GM18520 (cell line): ENCODE data around the gene CPA1.

Experiments
- ATAC-seq: cut with Tn5 transposase; IDR thresholded peaks from one replicate; pipeline ENCODE4 v1.9.1; 2021; ENCODE audit not compliant: unreplicated experiment

CPA1 gene

GRCh38 chr7:130393841-130394411, 13.6 kb downstream of the CPA1 start:
- no peak for ATAC-seq

GRCh38 chr7:130394421-130395195, 14.3 kb downstream of the CPA1 start:
- no peak for ATAC-seq

DNA sequence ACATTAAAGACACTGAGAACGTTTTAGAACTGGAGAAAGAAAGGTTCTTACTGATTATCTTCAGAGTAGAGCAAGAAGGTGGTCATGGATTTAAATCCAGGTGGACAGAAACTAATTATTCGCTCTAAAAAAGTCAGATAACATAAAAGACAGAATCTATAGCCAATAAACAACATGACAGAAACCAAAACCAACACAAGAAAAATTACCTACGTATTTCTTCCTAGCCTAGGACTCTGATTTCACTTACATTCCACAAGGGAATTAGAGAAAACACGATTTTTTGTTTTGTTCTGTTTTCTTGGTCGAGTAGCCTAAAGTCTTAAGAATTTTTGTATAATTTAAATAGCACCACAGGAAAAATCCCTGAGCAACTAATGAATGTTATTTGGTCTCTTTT, 15.1 kb downstream of the CPA1 start:
- no peak for ATAC-seq

DNA sequence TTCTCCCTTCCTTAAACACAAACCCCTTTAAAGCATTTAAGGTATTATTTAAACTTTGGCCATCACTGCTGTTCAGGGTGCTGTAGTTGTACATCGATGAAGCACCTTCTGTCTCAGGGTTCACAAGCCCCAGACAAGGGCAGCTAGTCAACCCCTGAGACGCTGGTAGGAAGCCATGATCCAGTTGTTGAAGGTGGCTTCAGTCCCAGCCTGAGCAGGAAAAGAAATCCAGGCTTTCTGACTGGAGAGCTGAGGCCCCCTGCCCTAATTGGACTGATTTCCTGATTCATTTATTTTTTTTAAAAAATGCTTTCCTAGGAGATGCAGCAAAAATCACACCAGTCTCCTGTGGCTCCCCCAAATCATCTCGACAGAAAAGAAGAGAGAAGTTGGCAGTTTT, 15.8 kb downstream of the CPA1 start:
- ATAC-seq = no peak

- ATAC-seq = no peak
Observed at GRCh38 chr7:130397051-130397757, 16.9 kb downstream of the CPA1 start.

DNA sequence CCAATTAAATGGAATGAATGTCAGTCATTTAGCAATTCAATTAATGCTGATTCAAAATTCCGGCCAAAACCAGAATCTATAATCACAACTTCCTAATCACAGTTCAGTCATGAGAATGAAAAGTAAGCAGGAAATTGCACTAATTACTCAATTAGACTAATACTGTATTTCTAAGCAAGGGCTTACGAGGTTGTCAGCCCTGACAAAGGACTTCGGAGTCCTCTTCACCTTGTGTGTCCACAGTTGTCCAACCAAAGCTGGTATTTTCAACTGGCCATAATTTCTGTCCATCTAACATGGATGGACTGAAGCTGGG, 17.4 kb downstream of the CPA1 start:
- ATAC-seq = no peak

DNA sequence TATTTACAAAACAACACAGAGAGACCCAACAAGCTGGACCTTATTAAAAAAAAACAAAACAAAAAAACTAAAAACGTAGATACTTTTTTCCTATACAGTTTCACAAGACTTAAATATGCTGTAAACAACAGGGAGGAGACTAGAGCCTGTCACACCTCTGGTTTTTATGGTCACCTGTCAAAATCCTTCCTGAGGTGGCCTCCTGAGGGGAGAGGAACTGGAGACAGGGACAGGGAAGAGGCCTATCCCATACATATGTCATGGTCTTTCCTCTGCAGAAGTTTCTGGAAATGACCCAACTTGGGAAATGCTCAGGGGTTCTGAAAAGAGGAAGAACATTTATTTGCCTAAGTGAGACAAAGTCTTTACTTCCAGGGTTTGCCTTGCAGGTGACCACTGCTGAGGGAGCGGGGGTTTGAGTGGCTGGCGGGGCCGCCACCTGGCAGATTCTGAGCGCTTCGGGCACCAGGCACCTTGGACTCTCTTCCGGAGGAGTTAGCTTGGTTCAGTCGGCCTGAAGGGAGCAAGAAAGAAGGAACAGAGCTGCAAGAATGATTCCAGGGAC, 18.3 kb downstream of the CPA1 start:
- ATAC-seq = no peak

DNA sequence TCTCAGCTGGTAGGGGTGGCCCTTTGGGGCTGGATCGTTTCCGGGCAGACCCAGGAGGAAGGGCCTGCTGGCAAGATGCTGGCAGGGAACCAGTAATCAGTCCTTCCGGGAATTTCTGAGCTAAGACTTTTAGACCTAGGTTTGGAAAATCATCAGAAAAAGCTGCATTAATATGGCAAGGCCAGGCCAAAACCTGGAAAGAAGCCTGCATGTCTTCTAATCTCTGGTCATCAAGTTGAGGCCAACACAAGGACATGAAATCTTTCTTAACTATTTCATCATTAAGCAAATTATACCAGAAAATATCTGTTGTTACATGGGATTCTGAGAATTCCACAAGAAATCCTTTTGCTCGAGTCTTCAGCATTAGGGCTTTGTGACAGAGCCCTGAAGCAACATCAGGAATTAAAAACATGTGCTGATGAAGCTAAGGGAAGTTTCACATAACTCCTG, 19.9 kb downstream of the CPA1 start:
- ATAC-seq = no peak

GRCh38 chr7:130401101-130401500, 20.8 kb downstream of the CPA1 start:
- ATAC-seq = no peak

- no peak for ATAC-seq
Observed at GRCh38 chr7:130401578-130401977, 21.3 kb downstream of the CPA1 start.

- ATAC-seq = no peak
Observed at GRCh38 chr7:130405003-130405402, 24.7 kb downstream of the CPA1 start.

DNA sequence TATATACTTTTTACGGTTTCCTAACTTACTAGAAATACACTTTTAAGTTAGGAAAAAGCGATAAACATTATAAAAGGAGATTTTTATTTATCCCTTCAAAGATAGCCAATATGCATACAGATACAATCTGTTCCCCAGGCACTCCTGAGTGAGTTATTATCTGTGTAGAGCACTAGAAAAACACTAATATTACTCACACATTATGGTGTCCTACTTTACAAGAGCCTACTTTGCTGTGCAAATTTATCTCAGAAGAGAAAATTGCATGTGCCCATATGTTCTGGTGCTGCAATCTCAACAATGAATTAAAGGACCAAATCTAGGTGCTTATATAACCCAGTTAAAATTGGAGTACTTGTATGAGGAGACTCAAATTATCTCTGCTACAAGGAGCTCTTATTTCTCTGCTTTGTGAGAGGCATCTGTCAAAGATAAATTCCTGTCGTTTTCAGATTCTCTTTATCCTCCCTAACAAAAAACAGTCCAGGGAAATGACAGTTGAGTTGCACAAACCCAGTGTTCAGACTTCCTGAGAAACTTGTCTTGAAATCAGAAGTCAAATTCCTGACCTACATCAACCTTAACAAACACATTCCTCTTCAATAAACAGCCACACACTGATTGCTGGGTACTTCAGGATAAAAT, 28.9 kb downstream of the CPA1 start:
- ATAC-seq = no peak

- ATAC-seq = no peak
Observed at GRCh38 chr7:130409712-130410072, 29.4 kb downstream of the CPA1 start.

DNA sequence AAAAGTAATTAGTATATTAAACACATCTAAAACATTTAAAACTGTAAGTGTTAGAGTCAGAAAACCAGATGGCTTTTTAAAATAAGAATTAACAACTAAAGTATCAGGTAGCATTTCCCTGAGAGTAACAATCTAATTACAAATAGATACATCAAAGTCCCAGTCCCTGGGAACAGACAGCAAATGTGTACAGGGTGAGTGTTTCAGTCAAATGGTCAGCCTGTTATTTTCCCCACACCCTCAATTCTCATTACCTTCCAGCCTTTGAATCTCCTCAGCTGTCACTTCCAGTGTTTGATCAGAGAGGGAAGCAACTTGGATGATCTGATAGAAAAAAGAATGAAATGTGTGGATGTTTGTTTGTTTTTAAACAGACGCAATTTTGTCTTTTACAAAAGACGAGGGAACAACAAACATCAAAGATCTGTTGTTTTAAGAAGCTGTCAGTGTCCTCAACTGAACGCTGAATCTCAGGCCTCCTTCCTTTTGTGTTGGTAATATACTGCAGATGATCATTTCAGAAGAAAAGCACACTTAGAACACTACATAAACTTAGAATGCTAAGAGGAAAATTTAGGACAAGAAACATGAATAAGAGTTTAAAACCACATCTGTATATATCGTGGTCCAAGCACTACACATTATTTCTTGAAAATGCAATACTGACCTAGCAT, 30.7 kb downstream of the CPA1 start:
- ATAC-seq = no peak

- ATAC-seq = no peak
Observed at GRCh38 chr7:130413201-130413600, 32.9 kb downstream of the CPA1 start.

- ATAC-seq = no peak
Observed at GRCh38 chr7:130415006-130415405, 34.7 kb downstream of the CPA1 start.

- no peak for ATAC-seq
Observed at GRCh38 chr7:130417213-130417612, 36.9 kb downstream of the CPA1 start.

GRCh38 chr7:130418306-130418705, 38.0 kb downstream of the CPA1 start:
- no peak for ATAC-seq

GRCh38 chr7:130419658-130420057, 39.4 kb downstream of the CPA1 start:
- no peak for ATAC-seq

DNA sequence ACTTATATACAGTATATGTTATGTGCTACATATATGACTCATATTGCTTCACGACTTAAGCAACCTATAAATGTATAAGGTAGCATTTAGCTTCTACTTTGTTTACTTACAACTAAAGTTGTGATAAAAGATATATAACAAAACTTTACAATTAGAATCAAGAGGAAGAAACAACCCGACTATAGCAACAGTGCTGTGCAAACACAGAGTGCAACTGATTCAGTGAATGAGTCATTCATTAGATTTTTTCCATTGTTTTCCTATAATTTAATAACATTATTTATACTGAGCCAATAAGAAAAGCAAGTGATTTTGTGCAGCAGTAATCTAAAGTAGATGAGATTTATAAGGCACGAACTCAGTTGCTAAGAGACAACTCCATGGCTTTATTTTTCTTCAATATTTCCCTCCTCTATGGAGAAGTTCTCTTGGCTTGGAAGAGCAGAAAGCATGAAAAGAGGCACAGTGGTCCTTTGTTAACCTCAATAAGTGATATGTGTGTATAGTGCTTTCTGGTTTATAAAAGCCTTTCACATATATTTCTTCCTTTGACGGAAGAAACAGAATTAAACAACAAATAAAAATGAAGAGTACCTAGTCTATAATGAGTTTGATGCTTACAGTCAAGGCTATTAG, 40.8 kb downstream of the CPA1 start:
- ATAC-seq = no peak

GRCh38 chr7:130421684-130422083, 41.4 kb downstream of the CPA1 start:
- ATAC-seq = no peak
